OCI-LY3 (cell line): Measurements from ENCODE around the gene INSYN1.

Source experiments
- H2AFZ ChIP-seq: fragments of 200-600, 300-600 bp; shearing (Covaris generic); 2 replicates; pipeline ENCODE4 v1.6.0; 2014; ENCODE audit warnings: antibody characterized with exemption, low read depth, low read length
- H3K27ac ChIP-seq: fragments of 200-600, 300-600 bp; sonication (generic); 2 replicates; pipeline ENCODE4 v1.5.1; 2014; ENCODE audit warnings: mild to moderate bottlenecking, low read length, moderate library complexity, mixed read lengths
- H3K27me3 ChIP-seq: fragments of 200-600, 300-600 bp; sonication (generic); 2 replicates; pipeline ENCODE4 v1.6.1; 2014; ENCODE audit warnings: low read depth, low read length, mixed read lengths
- H3K36me3 ChIP-seq: fragments of 200-600, 300-600 bp; sonication (generic); replicated peaks from 2 replicates; pipeline ENCODE3; 2014; ENCODE audit warnings: low read depth, low read length, mixed read lengths
- H3K4me1 ChIP-seq: fragments of 300-600, 200-600 bp; sonication (generic); 2 replicates; pipeline ENCODE4 v1.6.1; 2014; ENCODE audit warnings: low read length, mixed read lengths
- H3K4me2 ChIP-seq: fragments of 200-600, 300-600 bp; sonication (generic); 2 replicates; pipeline ENCODE4 v1.6.1; 2014; ENCODE audit warnings: low read length, mixed read lengths
- H3K4me3 ChIP-seq: fragments of 300-600, 200-600 bp; sonication (generic); 2 replicates; pipeline ENCODE4 v1.5.1; 2014; ENCODE audit warnings: antibody characterized with exemption, mild to moderate bottlenecking, low read length, moderate library complexity
- H3K79me2 ChIP-seq: fragments of 300-600, 200-600 bp; shearing (Covaris generic); 2 replicates; pipeline ENCODE4 v1.6.1; 2014; ENCODE audit warnings: mild to moderate bottlenecking, low read length, mixed read lengths
- H3K9ac ChIP-seq: fragments of 300-600, 200-600 bp; shearing (Covaris generic); 2 replicates; pipeline ENCODE4 v1.6.0; 2014; ENCODE audit warnings: mild to moderate bottlenecking, low read length, moderate library complexity
- H3K9me3 ChIP-seq: fragments of 200-600, 300-600 bp; shearing (Covaris generic); 2 replicates; pipeline ENCODE4 v1.6.1; 2014; ENCODE audit warnings: low read length, mixed read lengths; ENCODE audit not compliant: insufficient read depth
- H4K20me1 ChIP-seq: fragments of 200-600, 300-600 bp; sonication (generic); 2 replicates; pipeline ENCODE4 v1.6.1; 2016; ENCODE audit warnings: low read length, mixed read lengths; ENCODE audit not compliant: insufficient read depth
- EZH2phosphoT487 ChIP-seq: fragments of 200-600 bp; shearing (Covaris generic); IDR thresholded peaks from 2 replicates; pipeline ENCODE4 v1.6.1; 2018; ENCODE audit warnings: antibody characterized with exemption, mixed run types, low read depth
- TF ChIP-seq, protein P1 (sequence below): fragments of 200-600, 300-600 bp; sonication (generic); IDR thresholded peaks from 2 replicates; pipeline ENCODE4 v1.5.1; 2014; ENCODE audit warnings: antibody characterized with exemption, low read length, low read depth

INSYN1 gene

GRCh38 chr15:73760330-73761329, 7.5 kb upstream of the INSYN1 start:
- no peaks in the 10 kb centered on the region for H3K9me3 ChIP-seq
- no peak overlapping the region for H2AFZ ChIP-seq
- no peak overlapping the region for H3K4me2 ChIP-seq
- H3K27ac ChIP-seq = no peak overlapping the region
- TF ChIP-seq, protein P1, sequence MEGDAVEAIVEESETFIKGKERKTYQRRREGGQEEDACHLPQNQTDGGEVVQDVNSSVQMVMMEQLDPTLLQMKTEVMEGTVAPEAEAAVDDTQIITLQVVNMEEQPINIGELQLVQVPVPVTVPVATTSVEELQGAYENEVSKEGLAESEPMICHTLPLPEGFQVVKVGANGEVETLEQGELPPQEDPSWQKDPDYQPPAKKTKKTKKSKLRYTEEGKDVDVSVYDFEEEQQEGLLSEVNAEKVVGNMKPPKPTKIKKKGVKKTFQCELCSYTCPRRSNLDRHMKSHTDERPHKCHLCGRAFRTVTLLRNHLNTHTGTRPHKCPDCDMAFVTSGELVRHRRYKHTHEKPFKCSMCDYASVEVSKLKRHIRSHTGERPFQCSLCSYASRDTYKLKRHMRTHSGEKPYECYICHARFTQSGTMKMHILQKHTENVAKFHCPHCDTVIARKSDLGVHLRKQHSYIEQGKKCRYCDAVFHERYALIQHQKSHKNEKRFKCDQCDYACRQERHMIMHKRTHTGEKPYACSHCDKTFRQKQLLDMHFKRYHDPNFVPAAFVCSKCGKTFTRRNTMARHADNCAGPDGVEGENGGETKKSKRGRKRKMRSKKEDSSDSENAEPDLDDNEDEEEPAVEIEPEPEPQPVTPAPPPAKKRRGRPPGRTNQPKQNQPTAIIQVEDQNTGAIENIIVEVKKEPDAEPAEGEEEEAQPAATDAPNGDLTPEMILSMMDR = no peak
- TF ChIP-seq EZH2phosphoT487 = no peak
- H3K79me2 ChIP-seq = no peaks in the 10 kb centered on the region
- no peaks in the 10 kb centered on the region for H3K4me1 ChIP-seq
- H3K36me3 ChIP-seq = no peaks in the 10 kb centered on the region
- no peak overlapping the region for H3K9ac ChIP-seq
- no peaks in the 10 kb centered on the region for H4K20me1 ChIP-seq
- H3K4me3 ChIP-seq = no peak overlapping the region
- peaks cover 68% of the 10 kb centered on the region for H3K27me3 ChIP-seq

DNA sequence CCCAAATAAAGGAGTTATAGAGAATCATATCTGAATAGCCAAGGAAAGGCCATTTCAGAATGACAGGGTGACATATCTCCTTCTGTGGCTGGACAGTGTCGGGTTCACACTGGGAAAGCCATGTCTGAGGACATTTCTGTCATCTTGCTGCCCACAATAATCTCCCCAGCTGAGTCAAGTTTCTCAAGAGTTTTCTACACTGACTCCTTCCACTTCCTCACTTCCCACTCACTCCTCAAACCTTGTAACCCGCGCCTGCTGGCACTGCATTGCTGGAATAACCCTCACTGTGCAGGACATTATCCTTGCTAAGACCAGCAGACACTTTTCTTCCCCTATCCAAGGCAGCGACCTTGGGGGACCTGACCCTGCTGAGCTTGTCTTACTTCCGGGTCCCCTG, 5.3 kb upstream of the INSYN1 start:
- TF ChIP-seq EZH2phosphoT487 = no peak
- TF ChIP-seq, protein P1 = no peak
- H3K27me3 ChIP-seq = peaks cover 54% of the 10 kb centered on the region
- no peaks in the 10 kb centered on the region for H3K36me3 ChIP-seq
- H3K79me2 ChIP-seq = no peaks in the 10 kb centered on the region
- H4K20me1 ChIP-seq = no peaks in the 10 kb centered on the region
- H3K9ac ChIP-seq = no peak overlapping the region
- no peaks in the 10 kb centered on the region for H3K9me3 ChIP-seq
- H3K4me3 ChIP-seq = no peak overlapping the region
- peaks cover 7% of the 10 kb centered on the region for H3K4me1 ChIP-seq
- H2AFZ ChIP-seq = no peak overlapping the region
- no peak overlapping the region for H3K4me2 ChIP-seq
- H3K27ac ChIP-seq = no peak overlapping the region

DNA sequence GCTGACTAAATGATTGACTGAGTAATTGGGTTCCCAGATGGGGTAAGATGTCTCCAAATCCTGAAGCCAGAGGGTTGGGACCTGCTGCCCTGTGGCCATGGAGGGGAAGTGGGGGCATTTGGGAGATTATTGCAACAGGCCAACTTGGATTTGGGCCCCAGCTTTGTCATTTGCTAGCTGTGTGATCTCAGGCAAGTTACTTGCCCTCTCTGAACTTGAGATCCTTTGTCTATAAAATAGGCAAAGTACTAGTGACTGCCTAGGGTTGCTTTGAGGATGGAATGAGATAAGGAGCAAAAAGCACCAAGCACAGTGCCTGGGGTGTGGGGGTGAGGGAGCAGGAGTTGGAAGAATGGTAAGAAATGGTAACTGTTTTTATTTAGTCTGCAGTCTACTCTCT, 4.4 kb upstream of the INSYN1 start:
- Histone ChIP-seq H3K27ac (no peak overlapping the region), H3K27me3 (peaks cover 54% of the 10 kb centered on the region), H3K79me2 (no peaks in the 10 kb centered on the region), H3K4me1 (peaks cover 7% of the 10 kb centered on the region), H4K20me1 (no peaks in the 10 kb centered on the region), H2AFZ (no peak overlapping the region), H3K9me3 (no peaks in the 10 kb centered on the region), H3K36me3 (no peaks in the 10 kb centered on the region), H3K4me2 (no peak overlapping the region), H3K4me3 (no peak overlapping the region), H3K9ac (no peak overlapping the region)
- TF ChIP-seq EZH2phosphoT487 = no peak
- TF ChIP-seq, protein P1 = no peak

- Histone ChIP-seq H3K4me2 (no peak overlapping the region), H3K9me3 (no peaks in the 10 kb centered on the region), H4K20me1 (no peaks in the 10 kb centered on the region), H3K79me2 (no peaks in the 10 kb centered on the region), H3K4me1 (peaks cover 7% of the 10 kb centered on the region), H3K4me3 (no peak overlapping the region), H2AFZ (no peak overlapping the region), H3K9ac (no peak overlapping the region), H3K27ac (no peak overlapping the region), H3K27me3 (peaks cover 48% of the 10 kb centered on the region), H3K36me3 (no peaks in the 10 kb centered on the region)
- TF ChIP-seq, protein P1 = no peak
- no peak for TF ChIP-seq EZH2phosphoT487
Observed at GRCh38 chr15:73756947-73757513, 3.9 kb upstream of the INSYN1 start.
